Stimulated activated CD4-positive, alpha-beta T cell treated with anti-CD3 and anti-CD28 coated beads, Interleukin-1b, Interleukin-23, amount 100 ng/mL, for 4 hours (primary cell): ENCODE results near the gene TRAPPC11.
A peak's percentile ranks its signal among the peaks of the same experiment; 100 is the strongest.
"Not testable (repeated sequence)": the region's sequence is repeated elsewhere in the genome, so short reads cannot be mapped to it uniquely, and the experiment has no call there.

Experiments used
- DNase-seq, 2 donors: peaks; one replicate each; pipeline ENCODE4 v3.0.0-alpha.2; 2020; ENCODE audit warnings: low read depth in 2 of 2

The TRAPPC11 gene

GRCh38 chr4:183659029-183659871, at the start of gene TRAPPC11, which contains the start of gene RWDD4:
Gene TRAPPC11 (plus strand): TSS chr4:183659293. CDS start chr4:183663868, 4,575 bp downstream.
Gene RWDD4 (minus strand): TSS chr4:183659185. CDS start chr4:183658952, 233 bp downstream.
- DNase-seq: peak; percentile 87 to 90

GRCh38 chr4:183610033-183610432, 49.1 kb upstream of the TRAPPC11 start:
- no peak for DNase-seq

- no peak for DNase-seq
These were observed 48.5 kb upstream of the TRAPPC11 start for GRCh38 chr4:183610613-183611012.

- no peak for DNase-seq
These were observed 47.8 kb upstream of the TRAPPC11 start for GRCh38 chr4:183611210-183611830.

GRCh38 chr4:183612329-183613250, 46.5 kb upstream of the TRAPPC11 start:
- no peak for DNase-seq

GRCh38 chr4:183617075-183617474, 42.0 kb upstream of the TRAPPC11 start:
- no peak for DNase-seq

- DNase-seq: no peak
These were observed 40.4 kb upstream of the TRAPPC11 start for GRCh38 chr4:183618681-183619080.

GRCh38 chr4:183620421-183620820, 38.7 kb upstream of the TRAPPC11 start:
- DNase-seq: no peak

GRCh38 chr4:183621875-183622274, 37.2 kb upstream of the TRAPPC11 start:
- DNase-seq: no peak

GRCh38 chr4:183624548-183624947, 34.5 kb upstream of the TRAPPC11 start:
- no peak for DNase-seq

GRCh38 chr4:183626168-183626567, 32.9 kb upstream of the TRAPPC11 start:
- no peak for DNase-seq

- not testable (repeated sequence) for DNase-seq
These were observed 31.8 kb upstream of the TRAPPC11 start for GRCh38 chr4:183627286-183627685.

GRCh38 chr4:183627979-183628588, 31.0 kb upstream of the TRAPPC11 start:
- DNase-seq: no peak

GRCh38 chr4:183631577-183632198, 27.4 kb upstream of the TRAPPC11 start:
- no peak for DNase-seq

- no peak for DNase-seq
These were observed 26.4 kb upstream of the TRAPPC11 start for GRCh38 chr4:183632689-183633088.

- no peak for DNase-seq
These were observed 25.4 kb upstream of the TRAPPC11 start for GRCh38 chr4:183633476-183634400.

- DNase-seq: no peak
These were observed 23.8 kb upstream of the TRAPPC11 start for GRCh38 chr4:183635321-183635720.

GRCh38 chr4:183635741-183636140, 23.4 kb upstream of the TRAPPC11 start:
- no peak for DNase-seq

- DNase-seq: no peak
These were observed 22.6 kb upstream of the TRAPPC11 start for GRCh38 chr4:183636503-183636902.

- no peak for DNase-seq
These were observed 22.2 kb upstream of the TRAPPC11 start for GRCh38 chr4:183636923-183637322.
